DOHH2 (cell line): ENCODE measurements around the gene KCP.

Source experiments
- H3F3A ChIP-seq: fragments of 200-600 bp; sonication (generic), shearing (Covaris generic); 2 replicates; pipeline ENCODE4 v1.6.0; 2016; ENCODE audit warnings: antibody characterized with exemption, mild to moderate bottlenecking; ENCODE audit not compliant: control insufficient read depth, insufficient read depth
- H3K27ac ChIP-seq: fragments of 200-600 bp; sonication (generic); 2 replicates; pipeline ENCODE4 v1.5.1; 2014; ENCODE audit warnings: low read depth, mild to moderate bottlenecking, low read length, moderate library complexity
- H3K27me3 ChIP-seq: fragments of 200-600 bp; sonication (generic); 2 replicates; pipeline ENCODE4 v1.6.1; 2014; ENCODE audit warnings: mild to moderate bottlenecking, low read length, mixed read lengths; ENCODE audit not compliant: control insufficient read depth
- H3K36me3 ChIP-seq: fragments of 200-600 bp; sonication (generic); 2 replicates; pipeline ENCODE4 v1.6.1; 2014; ENCODE audit warnings: mild to moderate bottlenecking, low read length, moderate library complexity, mixed read lengths; ENCODE audit not compliant: control insufficient read depth
- H3K4me1 ChIP-seq: fragments of 200-600 bp; sonication (generic); 2 replicates; pipeline ENCODE4 v1.6.1; 2014; ENCODE audit warnings: mild to moderate bottlenecking, low read length, mixed read lengths; ENCODE audit not compliant: control insufficient read depth
- H3K4me2 ChIP-seq: fragments of 200-600 bp; sonication (generic); 2 replicates; pipeline ENCODE4 v1.6.0; 2014; ENCODE audit warnings: mild to moderate bottlenecking, low read length, moderate library complexity
- H3K4me3 ChIP-seq: fragments of 200-600 bp; sonication (generic); 2 replicates; pipeline ENCODE4 v1.5.1; 2014; ENCODE audit warnings: mild to moderate bottlenecking, low read length, mixed read lengths
- H3K79me2 ChIP-seq: fragments of 200-600 bp; sonication (generic); 2 replicates; pipeline ENCODE4 v1.6.1; 2014; ENCODE audit warnings: mild to moderate bottlenecking, low read length, mixed read lengths; ENCODE audit not compliant: control insufficient read depth
- H3K9me2 ChIP-seq: fragments of 200-600 bp; sonication (generic); replicated peaks from 2 replicates; pipeline ENCODE4 v1.6.1; 2014; ENCODE audit warnings: mild to moderate bottlenecking, low read length, mixed read lengths; ENCODE audit not compliant: control insufficient read depth
- H3K9me3 ChIP-seq: fragments of 200-600 bp; sonication (generic); 2 replicates; pipeline ENCODE4 v1.6.1; 2014; ENCODE audit warnings: antibody characterized with exemption, low read length, mixed read lengths; ENCODE audit not compliant: control insufficient read depth, insufficient read depth
- H4K20me1 ChIP-seq: fragments of 200-600 bp; sonication (generic); 2 replicates; pipeline ENCODE4 v1.6.0; 2014; ENCODE audit warnings: low read depth, mild to moderate bottlenecking, antibody characterized with exemption, low read length, moderate library complexity; ENCODE audit not compliant: control insufficient read depth, insufficient read depth
- EZH2phosphoT487 ChIP-seq: fragments of 200-600 bp; sonication (generic); IDR thresholded peaks from 2 replicates; pipeline ENCODE4 v1.6.1; 2017; ENCODE audit warnings: borderline replicate concordance, mild to moderate bottlenecking, antibody characterized with exemption, low read length, moderate library complexity, mixed read lengths
- TF ChIP-seq, protein P1 (sequence below): fragments of 200-600 bp; sonication (generic); IDR thresholded peaks from one replicate; pipeline ENCODE4 v1.5.1; 2014; ENCODE audit warnings: antibody characterized with exemption, mild to moderate bottlenecking, low read depth, low read length; ENCODE audit not compliant: poor library complexity, severe bottlenecking

KCP gene

DNA sequence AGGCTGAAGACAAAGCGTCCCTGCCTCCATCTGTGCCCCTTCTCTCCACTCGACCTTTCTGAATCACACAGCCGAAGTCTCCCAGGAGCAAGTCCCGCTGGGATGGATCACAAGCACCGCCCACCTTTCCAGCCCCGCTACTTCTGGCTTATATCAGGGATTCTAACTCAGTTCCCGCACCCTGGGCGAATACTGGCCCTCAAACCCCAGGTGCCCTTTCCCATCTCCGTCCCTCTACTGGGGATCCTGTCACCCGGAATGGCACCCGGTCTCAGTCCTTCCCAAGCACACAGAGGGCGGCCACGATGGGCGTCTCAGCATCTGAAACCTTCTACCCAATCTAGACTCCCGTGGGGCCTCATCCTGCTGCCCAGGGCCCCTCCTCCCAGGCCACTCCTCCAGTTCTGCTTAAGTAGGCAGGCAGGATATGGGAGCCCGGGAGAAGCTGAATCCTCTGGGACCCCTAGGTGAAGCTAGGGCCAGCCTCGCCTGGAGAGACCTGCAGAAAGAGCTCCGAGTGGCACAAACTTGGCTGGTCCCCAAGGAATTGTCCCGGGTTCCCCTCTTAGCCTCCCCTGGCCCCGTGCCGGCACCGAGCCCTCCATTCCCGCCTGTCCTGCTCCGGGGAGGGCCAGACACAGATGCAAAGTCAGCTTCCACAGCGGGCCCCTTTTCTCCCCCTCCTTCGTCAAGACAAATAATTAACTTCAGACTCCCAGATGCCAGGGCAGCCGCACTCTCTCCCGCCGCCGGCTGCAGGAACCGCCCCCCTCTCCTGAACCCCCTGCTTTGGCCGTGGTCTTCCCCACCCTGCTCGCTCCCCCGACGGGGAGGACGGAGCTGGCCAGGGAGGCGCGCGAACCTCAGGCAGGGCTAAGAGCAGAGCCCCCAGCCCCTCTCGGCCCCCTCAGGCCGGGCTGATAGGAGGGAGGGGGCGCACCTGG is 612 bp downstream of the KCP start:
- Histone ChIP-seq H3K4me3 (no peak overlapping the region), H3K4me1 (no peaks in the 10 kb centered on the region; the same call in 1 of the 2 replicates), H3K9me3 (no peaks in the 10 kb centered on the region), H4K20me1 (no peaks in the 10 kb centered on the region), H3K9me2 (no peaks in the 10 kb centered on the region), H3K4me2 (no peak overlapping the region), H3K79me2 (no peaks in the 10 kb centered on the region), H3K27me3 (peaks cover 32% of the 10 kb centered on the region), H3K27ac (no peak overlapping the region), H3F3A (no peaks in the 10 kb centered on the region), H3K36me3 (no peaks in the 10 kb centered on the region)
- TF ChIP-seq, protein P1, sequence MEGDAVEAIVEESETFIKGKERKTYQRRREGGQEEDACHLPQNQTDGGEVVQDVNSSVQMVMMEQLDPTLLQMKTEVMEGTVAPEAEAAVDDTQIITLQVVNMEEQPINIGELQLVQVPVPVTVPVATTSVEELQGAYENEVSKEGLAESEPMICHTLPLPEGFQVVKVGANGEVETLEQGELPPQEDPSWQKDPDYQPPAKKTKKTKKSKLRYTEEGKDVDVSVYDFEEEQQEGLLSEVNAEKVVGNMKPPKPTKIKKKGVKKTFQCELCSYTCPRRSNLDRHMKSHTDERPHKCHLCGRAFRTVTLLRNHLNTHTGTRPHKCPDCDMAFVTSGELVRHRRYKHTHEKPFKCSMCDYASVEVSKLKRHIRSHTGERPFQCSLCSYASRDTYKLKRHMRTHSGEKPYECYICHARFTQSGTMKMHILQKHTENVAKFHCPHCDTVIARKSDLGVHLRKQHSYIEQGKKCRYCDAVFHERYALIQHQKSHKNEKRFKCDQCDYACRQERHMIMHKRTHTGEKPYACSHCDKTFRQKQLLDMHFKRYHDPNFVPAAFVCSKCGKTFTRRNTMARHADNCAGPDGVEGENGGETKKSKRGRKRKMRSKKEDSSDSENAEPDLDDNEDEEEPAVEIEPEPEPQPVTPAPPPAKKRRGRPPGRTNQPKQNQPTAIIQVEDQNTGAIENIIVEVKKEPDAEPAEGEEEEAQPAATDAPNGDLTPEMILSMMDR: no peak
- TF ChIP-seq EZH2phosphoT487: no peak

DNA sequence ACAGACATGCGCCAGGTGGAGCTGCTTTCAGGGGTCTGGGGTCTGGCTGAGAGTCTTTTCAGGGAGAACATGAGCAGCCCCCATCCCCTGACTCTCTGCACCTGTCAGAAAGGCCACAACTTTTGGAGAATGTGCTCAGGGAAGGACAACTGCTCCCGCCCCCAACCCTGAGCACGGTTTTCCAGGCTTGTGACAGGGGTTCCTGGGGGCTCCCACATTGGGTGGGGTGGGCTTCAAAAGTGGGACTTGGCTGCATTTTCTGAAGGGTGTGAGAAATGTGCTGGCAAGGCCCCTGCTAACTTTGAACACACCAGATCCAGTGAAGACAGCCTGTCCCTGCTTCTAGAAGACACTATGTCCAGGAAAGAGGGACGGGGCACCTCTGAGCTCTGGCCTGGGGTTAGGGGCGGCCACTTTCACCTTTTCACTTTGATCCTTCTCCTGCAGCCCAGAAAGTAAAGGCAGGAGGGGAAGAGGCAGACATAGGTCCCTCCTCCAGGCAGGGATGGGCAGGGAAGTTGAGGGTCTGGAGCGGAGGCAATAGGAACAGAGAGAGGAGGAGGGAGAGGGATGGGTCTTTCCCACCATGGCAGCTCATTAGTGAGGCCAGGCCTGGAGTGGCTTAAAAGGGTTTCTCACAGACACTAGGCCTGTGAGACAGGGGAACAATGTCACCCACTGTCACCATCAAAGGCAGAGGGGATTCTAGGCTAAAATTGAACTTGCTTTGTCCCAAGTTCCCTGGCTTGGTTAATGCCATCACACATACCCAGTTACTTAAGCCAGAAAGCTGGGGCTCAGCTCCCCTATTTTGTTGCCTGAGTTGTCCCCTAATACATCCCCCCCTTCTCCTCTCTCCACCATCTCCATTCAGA is 1.5 kb downstream of the KCP start:
- no peak for TF ChIP-seq EZH2phosphoT487
- TF ChIP-seq, protein P1: no peak
- no peaks in the 10 kb centered on the region for H3F3A ChIP-seq
- H3K79me2 ChIP-seq: no peaks in the 10 kb centered on the region
- H3K36me3 ChIP-seq: no peaks in the 10 kb centered on the region
- H4K20me1 ChIP-seq: no peaks in the 10 kb centered on the region
- H3K4me2 ChIP-seq: no peak overlapping the region
- no peak overlapping the region for H3K4me3 ChIP-seq
- H3K27ac ChIP-seq: no peak overlapping the region
- H3K9me3 ChIP-seq: no peaks in the 10 kb centered on the region
- H3K27me3 ChIP-seq: peaks cover 23% of the 10 kb centered on the region
- peaks cover 3% of the 10 kb centered on the region for H3K4me1 ChIP-seq
- H3K9me2 ChIP-seq: no peaks in the 10 kb centered on the region

DNA sequence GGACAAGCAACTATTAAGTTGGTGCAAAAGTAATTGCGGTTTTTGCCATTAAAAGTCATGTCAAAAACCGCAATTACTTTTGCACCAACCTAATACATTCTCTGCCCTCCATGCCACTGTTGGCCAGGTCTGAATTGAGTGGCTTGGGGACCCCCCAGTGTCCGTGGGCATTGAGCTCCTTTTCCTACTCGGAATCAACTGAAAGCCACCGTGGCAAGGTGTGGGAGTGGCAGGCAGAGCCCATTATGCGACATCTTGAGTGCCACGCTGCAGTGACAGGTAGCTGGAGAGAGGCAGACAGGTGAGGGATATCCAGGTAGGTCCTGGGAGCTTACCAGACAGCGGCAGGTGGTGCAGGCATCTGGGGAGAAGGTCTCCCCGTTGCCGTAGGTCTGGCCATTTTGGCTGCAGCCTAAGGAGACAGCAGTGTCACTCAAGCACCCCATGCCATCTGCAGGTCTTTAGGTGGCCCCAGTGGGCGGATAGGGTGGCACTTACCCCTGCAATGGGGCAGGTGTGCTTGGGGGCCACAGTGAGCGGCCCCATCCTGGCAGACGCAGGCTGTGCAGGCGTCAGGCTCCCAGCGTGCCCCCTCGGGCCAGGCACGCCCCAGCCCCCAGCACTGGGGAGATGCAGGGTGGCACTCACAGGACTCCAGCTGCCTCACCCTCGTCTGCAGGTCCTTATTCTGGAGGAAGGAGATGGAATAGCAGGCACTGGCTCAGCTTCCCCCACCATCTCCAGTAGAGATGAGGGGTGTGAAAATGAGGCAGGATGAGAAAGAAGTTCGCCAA is 3.5 kb downstream of the KCP start:
- no peak overlapping the region for H3K4me2 ChIP-seq
- H3K79me2 ChIP-seq: no peaks in the 10 kb centered on the region
- peaks cover 17% of the 10 kb centered on the region; the same call in 1 of the 2 replicates for H3K27me3 ChIP-seq
- peaks cover 3% of the 10 kb centered on the region for H3K4me1 ChIP-seq
- H3K27ac ChIP-seq: no peak overlapping the region
- H3K36me3 ChIP-seq: no peaks in the 10 kb centered on the region
- no peaks in the 10 kb centered on the region for H4K20me1 ChIP-seq
- TF ChIP-seq, protein P1: no peak
- TF ChIP-seq EZH2phosphoT487: no peak
- no peaks in the 10 kb centered on the region for H3F3A ChIP-seq
- no peak overlapping the region for H3K4me3 ChIP-seq
- no peaks in the 10 kb centered on the region for H3K9me3 ChIP-seq
- H3K9me2 ChIP-seq: no peaks in the 10 kb centered on the region
